Suppressor macrophage (primary cell): ENCODE measurements around the gene HBQ1.
A peak's percentile ranks its signal among the peaks of the same experiment; 100 is the strongest.
"Not testable (repeated sequence)": the region's sequence is repeated elsewhere in the genome, so short reads cannot be mapped to it uniquely, and the experiment has no call there.

Source experiments
- DNase-seq, 4 experiments: peaks; one replicate each; pipeline ENCODE4 v3.0.0-alpha.2; 2020 to 2022

The HBQ1 gene

DNA sequence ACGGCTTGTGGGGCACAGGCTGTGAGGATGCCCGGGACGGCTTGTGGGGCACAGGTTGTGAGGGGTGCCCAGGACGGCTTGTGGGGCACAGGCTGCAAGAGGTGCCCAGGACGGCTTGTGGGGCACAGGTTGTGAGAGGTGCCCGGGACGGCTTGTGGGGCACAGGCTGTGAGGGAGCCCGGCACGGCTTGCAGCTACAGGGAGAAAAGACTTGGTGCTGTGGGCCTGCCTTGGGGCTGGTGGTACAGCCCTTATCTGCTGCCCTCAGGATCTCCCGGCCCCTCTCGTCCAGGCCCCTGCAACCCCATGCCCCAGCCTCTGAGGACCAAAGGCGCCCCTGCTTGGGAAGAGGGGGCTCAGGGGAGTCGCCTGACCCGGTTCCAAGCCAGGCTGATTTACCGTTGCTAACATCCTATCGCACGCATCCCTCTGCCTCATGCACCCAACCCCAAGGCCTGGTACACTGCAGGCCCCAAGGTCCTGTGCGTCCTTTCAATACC is 19.5 kb upstream of the HBQ1 start:
- DNase-seq: no peak

DNA sequence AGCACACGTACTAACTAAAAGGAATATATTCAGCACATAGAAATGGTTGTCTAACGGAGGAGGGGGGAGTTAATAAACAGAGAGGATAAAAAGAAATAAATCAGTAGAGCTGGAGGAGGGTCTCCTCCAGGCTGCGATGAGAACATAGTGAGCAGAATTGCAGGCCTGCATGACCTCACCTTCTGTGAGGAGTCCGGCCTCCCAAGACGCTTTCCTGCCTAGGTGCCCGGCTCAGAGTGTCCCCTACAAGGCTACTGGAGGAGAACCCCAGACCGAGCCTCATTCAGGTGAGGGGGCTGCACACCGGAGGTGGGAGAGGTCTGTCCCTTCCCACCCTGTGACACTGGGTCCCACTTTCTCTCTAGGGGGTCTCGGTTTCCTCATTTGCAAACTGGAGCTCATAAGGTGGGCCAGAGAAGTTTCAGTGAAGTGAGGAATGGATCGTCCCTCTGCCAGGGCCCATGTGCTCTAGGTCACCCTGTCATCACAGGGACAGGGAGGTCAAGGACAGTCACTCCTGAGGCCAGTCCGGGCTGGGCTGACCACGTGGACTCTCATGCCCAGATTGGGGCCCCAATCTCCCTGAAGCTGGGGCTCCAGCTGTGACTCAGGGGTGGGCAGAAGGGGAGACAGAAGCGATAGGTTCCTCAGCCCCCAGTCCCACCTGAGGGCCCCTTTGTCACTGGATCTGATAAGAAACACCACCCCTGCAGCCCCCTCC is 17.8 kb upstream of the HBQ1 start:
- no peak for DNase-seq

DNA sequence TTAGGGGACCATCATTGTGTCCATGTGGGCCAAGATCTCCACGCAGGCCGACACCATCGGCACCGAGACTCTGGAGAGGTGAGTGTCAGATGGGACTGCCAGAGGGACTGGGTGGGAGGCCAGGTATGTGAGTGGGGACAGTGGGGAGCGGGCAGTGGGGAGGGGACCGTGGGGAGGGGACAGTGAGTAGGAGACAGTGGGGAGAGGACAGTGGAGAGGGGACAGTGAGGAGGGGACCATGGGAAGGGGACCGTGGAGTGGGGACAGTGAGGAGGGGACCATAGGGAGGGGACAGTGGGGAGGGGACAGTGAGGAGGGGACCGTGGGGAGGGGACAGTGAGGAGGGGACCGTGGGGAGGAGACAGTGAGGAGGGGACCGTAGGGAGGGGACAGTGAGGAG is 17.1 kb upstream of the HBQ1 start:
- DNase-seq: not testable (repeated sequence)

DNA sequence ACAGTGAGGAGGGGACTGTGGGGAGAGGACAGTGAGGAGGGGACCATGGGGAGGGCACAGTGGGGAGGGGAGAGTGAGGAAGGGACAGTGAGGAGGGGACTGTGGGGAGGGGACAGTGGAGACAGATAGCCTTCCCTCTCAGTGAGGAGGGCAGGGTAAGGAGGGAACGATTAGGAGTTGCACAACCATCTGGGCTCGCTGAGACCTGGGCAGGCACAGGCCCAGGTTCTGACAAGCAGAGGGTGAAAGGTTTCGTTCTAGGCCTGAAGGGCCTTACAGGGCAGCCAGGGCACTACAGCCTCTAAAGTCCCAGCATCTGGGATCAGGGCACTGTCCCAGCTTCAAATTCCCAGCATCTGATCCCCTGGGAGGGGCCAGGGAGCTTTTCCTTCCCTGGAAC is 16.6 kb upstream of the HBQ1 start:
- DNase-seq: not testable (repeated sequence)

DNA sequence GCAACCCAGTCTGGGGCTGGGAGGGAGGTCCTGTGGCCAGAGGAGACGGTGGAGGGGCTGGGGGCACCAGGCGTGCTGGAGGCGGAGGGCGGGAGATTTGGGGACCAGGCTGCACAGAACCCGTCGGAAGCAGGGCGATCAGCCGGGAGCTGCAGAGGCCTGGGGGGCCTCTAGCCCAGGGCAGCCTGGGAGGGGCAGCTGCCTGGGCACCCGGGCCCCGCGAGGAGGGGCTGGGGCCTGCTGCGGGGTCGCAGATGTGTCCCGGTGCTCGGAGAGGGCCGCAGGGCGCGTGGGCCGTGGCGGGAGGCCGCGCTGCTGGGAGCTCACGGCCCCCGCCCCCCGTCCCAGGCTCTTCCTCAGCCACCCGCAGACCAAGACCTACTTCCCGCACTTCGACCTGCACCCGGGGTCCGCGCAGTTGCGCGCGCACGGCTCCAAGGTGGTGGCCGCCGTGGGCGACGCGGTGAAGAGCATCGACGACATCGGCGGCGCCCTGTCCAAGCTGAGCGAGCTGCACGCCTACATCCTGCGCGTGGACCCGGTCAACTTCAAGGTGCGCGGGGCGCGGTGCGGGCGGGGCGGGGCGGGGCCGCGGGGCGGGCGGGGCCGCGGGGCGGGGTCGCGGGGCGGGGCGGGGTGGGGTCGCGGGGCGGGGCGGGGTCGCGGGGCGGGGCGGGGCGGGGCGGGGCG is 16.0 kb upstream of the HBQ1 start:
- DNase-seq: not testable (repeated sequence)

DNA sequence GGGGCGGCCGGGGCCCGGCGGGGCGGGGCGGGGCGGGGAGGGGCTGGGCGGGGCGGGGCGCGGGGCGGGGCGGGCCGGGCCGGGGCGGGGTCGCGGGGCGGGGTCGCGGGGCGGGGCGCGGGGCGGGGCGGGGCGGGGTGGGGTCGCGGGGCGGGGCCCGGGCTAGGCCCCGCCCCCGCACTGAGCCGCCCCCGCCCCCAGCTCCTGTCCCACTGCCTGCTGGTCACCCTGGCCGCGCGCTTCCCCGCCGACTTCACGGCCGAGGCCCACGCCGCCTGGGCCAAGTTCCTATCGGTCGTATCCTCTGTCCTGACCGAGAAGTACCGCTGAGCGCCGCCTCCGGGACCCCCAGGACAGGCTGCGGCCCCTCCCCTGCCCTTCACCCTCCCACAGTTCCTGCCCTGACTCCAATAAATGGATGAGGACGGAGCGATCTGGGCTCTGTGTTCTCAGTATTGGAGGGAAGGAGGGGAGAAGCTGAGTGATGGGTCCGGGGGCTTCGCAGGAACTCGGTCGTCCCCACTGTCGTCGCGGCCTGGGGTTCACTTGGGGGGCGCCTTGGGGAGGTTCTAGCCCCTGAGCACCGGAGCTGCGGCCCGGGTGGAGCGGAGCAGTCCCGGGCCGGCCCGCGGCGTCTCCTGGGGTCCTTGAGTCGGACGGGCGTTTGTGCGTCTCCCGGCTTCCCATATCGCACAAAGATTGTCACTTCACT is 15.3 kb upstream of the HBQ1 start:
- DNase-seq: peak in 2 of 4 experiments; percentile 26 to 50

DNA sequence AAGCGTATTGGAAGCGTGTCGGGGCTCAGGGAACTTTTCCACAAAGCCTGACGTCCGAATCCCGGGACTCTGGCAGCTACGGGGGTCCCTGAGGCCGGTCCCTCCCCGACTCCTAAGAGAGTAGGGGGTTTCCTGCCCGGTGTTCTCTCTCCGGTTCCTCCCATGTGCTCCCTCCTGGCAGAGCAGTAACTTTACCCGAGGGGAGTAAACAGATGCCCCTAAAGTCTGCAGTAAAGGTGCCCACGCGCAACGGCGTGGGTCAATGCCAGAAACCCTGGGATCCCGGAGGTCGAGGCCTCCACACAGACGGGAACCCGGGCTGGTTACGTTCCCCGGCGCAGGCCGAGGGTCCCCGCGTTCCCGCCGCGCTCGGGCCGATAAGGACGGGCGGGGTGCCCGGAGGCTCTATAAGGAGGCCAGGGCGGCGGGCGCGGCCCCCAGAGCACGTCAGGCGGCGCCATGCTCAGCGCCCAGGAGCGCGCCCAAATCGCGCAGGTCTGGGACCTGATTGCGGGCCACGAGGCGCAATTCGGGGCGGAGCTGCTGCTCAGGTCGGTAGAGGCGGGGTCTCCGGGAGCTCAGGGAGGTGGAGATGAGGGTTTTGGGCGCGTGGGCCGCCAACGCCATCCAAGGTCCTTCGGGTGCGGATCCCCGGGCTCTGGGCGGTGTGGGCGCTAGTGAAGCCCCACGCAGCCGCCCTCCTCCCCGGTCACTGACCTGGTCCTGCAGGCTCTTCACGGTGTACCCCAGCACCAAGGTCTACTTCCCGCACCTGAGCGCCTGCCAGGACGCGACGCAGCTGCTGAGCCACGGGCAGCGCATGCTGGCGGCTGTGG is 14.5 kb upstream of the HBQ1 start, which contains the start of gene HBM:
Gene HBM, plus strand, starts transcription at position 440 of the 836 bp plus-strand sequence. Its CDS starts 20 bp downstream, at position 460.
- no peak for DNase-seq

DNA sequence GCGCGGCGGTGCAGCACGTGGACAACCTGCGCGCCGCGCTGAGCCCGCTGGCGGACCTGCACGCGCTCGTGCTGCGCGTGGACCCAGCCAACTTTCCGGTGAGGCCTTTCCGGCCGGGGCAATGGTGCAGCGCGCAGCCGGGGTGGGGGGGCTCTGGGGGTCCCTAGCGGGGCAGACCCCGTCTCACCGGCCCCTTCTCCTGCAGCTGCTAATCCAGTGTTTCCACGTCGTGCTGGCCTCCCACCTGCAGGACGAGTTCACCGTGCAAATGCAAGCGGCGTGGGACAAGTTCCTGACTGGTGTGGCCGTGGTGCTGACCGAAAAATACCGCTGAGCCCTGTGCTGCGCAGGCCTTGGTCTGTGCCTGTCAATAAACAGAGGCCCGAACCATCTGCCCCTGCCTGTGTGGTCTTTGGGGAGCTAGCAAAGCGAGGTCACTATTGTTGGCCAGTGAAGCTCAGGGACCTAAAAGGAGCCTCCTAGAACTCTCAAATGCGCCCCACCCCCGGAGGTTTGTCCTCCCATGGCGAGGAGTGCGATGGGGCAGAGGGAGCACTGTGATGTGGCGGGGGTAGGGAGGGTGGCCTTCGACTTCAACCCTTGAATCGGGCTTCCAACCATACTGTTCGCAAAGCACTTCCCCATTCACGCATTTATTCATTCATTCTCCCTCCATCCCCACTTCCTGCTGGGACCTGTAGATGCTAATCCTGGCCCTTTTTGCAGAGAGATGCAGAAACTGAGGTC is 13.7 kb upstream of the HBQ1 start:
- no peak for DNase-seq

DNA sequence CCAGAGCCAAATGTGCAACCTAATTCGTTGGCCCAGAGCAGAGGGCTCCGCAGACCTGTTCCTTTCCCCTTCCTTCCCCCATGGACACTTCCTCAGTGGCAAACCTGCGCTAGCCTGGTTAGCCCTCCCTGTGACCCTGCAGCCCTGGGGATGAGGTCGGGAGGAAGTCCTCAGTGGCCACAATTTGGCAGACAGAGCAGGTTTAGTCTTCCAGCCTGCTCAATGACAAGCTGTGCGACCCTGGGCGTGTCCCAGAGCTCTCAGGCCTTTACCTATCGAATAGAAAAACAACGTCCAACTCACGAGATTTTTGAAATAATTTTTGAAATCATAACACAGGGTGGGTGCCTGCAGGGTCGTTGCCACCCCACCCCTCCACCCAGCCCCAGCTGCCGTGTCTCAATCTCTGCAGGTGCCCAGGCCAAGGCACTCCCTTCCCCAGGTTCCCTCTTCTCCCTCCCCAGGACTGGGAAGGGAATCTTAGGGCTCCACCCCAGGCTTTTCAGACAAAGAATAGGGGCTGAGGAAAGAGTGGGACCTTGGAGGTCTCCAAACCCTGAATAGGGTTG is 13.1 kb upstream of the HBQ1 start:
- DNase-seq: no peak

DNA sequence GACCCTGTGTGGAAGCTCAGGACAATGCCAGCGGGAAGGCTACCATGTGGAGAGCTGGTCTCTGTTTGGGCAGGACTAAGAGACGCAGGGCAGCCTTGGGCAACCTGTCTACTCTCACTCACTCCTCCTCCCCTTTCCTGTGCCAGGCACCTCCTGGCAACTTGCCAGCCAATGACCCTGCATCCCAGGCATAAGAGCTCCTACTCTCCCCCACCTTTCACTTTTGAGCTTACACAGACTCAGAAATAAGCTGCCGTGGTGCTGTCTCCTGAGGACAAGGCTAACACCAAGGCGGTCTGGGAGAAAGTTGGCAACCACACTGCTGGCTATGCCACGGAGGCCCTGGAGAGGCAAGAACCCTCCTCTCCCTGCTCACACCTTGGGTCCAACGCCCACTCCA is 11.8 kb upstream of the HBQ1 start:
- DNase-seq: no peak

DNA sequence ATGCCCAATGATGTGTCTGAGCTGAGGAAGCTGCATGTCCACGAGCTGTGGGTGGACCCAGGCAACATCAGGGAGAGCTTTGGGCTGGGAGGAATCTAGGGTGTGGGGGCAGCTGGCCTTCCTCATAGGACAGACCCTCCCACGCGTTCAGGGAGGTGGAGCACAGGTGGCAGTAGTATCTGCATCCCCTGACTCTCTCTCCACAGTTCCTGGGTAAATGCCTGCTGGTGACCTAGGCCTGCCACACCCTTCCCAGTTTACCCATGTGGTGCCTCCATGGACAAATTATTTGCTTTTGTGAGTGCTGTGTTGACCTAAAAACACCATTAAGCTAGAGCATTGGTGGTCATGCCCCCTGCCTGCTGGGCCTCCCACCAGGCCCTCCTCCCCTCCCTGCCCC is 11.2 kb upstream of the HBQ1 start:
- no peak for DNase-seq

DNA sequence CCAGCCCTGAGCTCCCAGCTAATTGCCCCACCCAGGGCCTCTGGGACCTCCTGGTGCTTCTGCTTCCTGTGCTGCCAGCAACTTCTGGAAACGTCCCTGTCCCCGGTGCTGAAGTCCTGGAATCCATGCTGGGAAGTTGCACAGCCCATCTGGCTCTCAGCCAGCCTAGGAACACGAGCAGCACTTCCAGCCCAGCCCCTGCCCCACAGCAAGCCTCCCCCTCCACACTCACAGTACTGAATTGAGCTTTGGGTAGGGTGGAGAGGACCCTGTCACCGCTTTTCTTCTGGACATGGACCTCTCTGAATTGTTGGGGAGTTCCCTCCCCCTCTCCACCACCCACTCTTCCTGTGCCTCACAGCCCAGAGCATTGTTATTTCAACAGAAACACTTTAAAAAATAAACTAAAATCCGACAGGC is 10.2 kb upstream of the HBQ1 start:
- DNase-seq: peak in 3 of 4 experiments; percentile 20 to 46 (median 33)

DNA sequence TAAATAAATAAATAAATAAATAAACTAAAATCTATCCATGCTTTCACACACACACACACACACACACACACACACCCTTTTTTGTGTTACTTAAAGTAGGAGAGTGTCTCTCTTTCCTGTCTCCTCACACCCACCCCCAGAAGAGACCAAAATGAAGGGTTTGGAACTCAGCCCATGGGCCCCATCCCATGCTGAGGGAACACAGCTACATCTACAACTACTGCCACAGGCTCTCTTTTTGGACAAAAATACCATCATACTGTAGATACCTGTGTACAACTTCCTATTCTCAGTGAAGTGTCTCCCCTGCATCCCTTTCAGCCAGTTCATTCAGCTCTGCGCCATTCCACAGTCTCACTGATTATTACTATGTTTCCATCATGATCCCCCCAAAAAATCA is 9.5 kb upstream of the HBQ1 start:
- no peak for DNase-seq

DNA sequence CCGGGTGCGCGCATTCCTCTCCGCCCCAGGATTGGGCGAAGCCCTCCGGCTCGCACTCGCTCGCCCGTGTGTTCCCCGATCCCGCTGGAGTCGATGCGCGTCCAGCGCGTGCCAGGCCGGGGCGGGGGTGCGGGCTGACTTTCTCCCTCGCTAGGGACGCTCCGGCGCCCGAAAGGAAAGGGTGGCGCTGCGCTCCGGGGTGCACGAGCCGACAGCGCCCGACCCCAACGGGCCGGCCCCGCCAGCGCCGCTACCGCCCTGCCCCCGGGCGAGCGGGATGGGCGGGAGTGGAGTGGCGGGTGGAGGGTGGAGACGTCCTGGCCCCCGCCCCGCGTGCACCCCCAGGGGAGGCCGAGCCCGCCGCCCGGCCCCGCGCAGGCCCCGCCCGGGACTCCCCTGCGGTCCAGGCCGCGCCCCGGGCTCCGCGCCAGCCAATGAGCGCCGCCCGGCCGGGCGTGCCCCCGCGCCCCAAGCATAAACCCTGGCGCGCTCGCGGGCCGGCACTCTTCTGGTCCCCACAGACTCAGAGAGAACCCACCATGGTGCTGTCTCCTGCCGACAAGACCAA is 7.8 kb upstream of the HBQ1 start, which contains the start of gene HBA2:
Gene HBA2, plus strand, starts transcription at position 503 of the 568 bp plus-strand sequence. Its CDS starts 37 bp downstream, at position 540.
- not testable (repeated sequence) for DNase-seq

DNA sequence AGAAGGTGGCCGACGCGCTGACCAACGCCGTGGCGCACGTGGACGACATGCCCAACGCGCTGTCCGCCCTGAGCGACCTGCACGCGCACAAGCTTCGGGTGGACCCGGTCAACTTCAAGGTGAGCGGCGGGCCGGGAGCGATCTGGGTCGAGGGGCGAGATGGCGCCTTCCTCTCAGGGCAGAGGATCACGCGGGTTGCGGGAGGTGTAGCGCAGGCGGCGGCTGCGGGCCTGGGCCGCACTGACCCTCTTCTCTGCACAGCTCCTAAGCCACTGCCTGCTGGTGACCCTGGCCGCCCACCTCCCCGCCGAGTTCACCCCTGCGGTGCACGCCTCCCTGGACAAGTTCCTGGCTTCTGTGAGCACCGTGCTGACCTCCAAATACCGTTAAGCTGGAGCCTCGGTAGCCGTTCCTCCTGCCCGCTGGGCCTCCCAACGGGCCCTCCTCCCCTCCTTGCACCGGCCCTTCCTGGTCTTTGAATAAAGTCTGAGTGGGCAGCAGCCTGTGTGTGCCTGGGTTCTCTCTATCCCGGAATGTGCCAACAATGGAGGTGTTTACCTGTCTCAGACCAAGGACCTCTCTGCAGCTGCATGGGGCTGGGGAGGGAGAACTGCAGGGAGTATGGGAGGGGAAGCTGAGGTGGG is 6.9 kb upstream of the HBQ1 start:
- not testable (repeated sequence) for DNase-seq

DNA sequence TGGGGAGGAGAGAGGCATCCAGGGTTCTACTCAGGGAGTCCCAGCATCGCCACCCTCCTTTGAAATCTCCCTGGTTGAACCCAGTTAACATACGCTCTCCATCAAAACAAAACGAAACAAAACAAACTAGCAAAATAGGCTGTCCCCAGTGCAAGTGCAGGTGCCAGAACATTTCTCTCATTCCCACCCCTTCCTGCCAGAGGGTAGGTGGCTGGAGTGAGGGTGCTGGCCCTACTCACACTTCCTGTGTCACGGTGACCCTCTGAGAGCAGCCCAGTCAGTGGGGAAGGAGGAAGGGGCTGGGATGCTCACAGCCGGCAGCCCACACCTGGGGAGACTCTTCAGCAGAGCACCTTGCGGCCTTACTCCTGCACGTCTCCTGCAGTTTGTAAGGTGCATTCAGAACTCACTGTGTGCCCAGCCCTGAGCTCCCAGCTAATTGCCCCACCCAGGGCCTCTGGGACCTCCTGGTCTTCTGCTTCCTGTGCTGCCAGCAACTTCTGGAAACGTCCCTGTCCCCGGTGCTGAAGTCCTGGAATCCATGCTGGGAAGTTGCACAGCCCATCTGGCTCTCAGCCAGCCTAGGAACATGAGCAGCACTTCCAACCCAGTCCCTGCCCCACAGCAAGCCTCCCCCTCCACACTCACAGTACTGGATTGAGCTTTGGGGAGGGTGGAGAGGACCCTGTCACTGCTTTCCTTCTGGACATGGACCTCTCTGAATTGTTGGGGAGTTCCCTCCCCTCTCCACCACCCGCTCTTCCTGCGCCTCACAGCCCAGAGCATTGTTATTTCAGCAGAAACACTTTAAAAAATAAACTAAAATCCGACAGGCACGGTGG is 6.1 kb upstream of the HBQ1 start:
- not testable (repeated sequence) for DNase-seq

DNA sequence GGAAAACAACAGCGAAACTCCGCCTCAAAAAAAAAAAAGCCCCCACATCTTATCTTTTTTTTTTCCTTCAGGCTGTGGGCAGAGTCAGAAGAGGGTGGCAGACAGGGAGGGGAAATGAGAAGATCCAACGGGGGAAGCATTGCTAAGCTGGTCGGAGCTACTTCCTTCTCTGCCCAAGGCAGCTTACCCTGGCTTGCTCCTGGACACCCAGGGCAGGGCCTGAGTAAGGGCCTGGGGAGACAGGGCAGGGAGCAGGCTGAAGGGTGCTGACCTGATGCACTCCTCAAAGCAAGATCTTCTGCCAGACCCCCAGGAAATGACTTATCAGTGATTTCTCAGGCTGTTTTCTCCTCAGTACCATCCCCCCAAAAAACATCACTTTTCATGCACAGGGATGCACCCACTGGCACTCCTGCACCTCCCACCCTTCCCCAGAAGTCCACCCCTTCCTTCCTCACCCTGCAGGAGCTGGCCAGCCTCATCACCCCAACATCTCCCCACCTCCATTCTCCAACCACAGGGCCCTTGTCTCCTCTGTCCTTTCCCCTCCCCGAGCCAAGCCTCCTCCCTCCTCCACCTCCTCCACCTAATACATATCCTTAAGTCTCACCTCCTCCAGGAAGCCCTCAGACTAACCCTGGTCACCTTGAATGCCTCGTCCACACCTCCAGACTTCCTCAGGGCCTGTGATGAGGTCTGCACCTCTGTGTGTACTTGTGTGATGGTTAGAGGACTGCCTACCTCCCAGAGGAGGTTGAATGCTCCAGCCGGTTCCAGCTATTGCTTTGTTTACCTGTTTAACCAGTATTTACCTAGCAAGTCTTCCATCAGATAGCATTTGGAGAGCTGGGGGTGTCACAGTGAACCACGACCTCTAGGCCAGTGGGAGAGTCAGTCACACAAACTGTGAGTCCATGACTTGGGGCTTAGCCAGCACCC is 5.0 kb upstream of the HBQ1 start:
- DNase-seq: peak in 3 of 4 experiments; percentile 38 to 58 (median 52)

DNA sequence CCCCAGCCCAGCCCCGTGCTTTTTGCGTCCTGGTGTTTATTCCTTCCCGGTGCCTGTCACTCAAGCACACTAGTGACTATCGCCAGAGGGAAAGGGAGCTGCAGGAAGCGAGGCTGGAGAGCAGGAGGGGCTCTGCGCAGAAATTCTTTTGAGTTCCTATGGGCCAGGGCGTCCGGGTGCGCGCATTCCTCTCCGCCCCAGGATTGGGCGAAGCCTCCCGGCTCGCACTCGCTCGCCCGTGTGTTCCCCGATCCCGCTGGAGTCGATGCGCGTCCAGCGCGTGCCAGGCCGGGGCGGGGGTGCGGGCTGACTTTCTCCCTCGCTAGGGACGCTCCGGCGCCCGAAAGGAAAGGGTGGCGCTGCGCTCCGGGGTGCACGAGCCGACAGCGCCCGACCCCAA is 4.3 kb upstream of the HBQ1 start:
- not testable (repeated sequence) for DNase-seq
